HepG2 (cell line): ENCODE results near the gene TBCD. TPM values are rescaled to one million over a fixed set of nuclear protein-coding genes. Genes with fewer than 3 reads are reported as not detected.

Experiments
- ATAC-seq: fragments of 200-7000 bp; cut with Tn5 transposase; 3 replicates; pipeline ENCODE4 v1.9.1; 2020; ENCODE audit warnings: mild to moderate bottlenecking, moderate library complexity
- BruUV-seq: library from RNA; stranded (reverse); fragments of 400-500 nt; replicated peaks from 2 replicates; lab custom pipeline; 2021; lab: Mats Ljungman, UMichigan
- CTCF ChIA-PET: fragments of 300-600 bp; formaldehyde crosslinking; extraction: SDS; loops from one replicate; lab custom pipeline; 2021; ENCODE audit warnings: low total read pairs, inconsistent platforms, low intra/inter-chr PET ratio; lab: Yijun Ruan, JAX
- POLR2A ChIA-PET: fragments of 350-600 bp; sonication (Branson Sonifier 250); formaldehyde crosslinking; loops from one replicate; lab custom pipeline; 2020; ENCODE audit warnings: antibody characterized with exemption, inconsistent platforms; lab: Yijun Ruan, JAX
- DNase-seq: peaks from one replicate; pipeline ENCODE4 v3.0.0-alpha.2; 2015; ENCODE audit warnings: low spot score
- FAIRE-seq: peaks from 3 replicates; lab custom pipeline; 2011; peaks lifted over from hg19 to GRCh38; lab: Jason Lieb, UNC
- H2AFZ ChIP-seq: one replicate; pipeline ENCODE4 v1.6.1; 2011; ENCODE audit warnings: low read length, inconsistent platforms
- H3K27ac ChIP-seq: fragments of 300-600 bp; 3 replicates; pipeline ENCODE4 v1.8.0; 2011; ENCODE audit warnings: mixed run types, mild to moderate bottlenecking, mixed read lengths, low read length, inconsistent platforms; ENCODE audit not compliant: insufficient read depth; ENCODE audit errors: extremely low read length
- H3K27me3 ChIP-seq, 2 experiments: fragments of 200-600 bp in 1 of 2; 2 replicates in 1 of 2; 3 replicates in 1 of 2; pipeline versions ENCODE4 v1.6.0 to v1.8.0; 2011; ENCODE audit warnings: low read length in 2 of 2, mild to moderate bottlenecking in 2 of 2, moderate library complexity in 2 of 2, inconsistent platforms in 1 of 2; ENCODE audit not compliant: insufficient read depth in 2 of 2, control insufficient read depth in 1 of 2
- H3K36me3 ChIP-seq, 2 experiments: fragments of 200-600 bp in 1 of 2; replicated peaks in 1 of 2; 2 replicates in 1 of 2; 3 replicates in 1 of 2; pipeline versions ENCODE4 v1.5.1 to v1.8.0; 2011; ENCODE audit warnings: low read length in 2 of 2, inconsistent platforms in 1 of 2; ENCODE audit not compliant: insufficient read depth in 2 of 2, control insufficient read depth in 1 of 2
- H3K4me1 ChIP-seq: 2 replicates; pipeline ENCODE4 v1.5.1; 2012; ENCODE audit warnings: low read length, inconsistent platforms; ENCODE audit not compliant: insufficient read depth
- H3K4me2 ChIP-seq: 2 replicates; pipeline ENCODE4 v1.6.0; 2011; ENCODE audit warnings: low read depth, low read length, inconsistent platforms
- H3K4me3 ChIP-seq, 3 experiments: fragments of 200-600 bp in 1 of 3; sonication (generic), shearing (Covaris generic) in 1 of 3; replicated peaks in 1 of 3; 2 replicates each; pipeline ENCODE4 v1.5.1; 2011 to 2016; ENCODE audit warnings: low read length in 3 of 3, inconsistent platforms in 2 of 3, low read depth in 2 of 3, mild to moderate bottlenecking in 2 of 3, control low read depth in 1 of 3, mixed read lengths in 1 of 3; ENCODE audit not compliant: insufficient read depth in 1 of 3
- H3K79me2 ChIP-seq: one replicate; pipeline ENCODE4 v1.6.1; 2011; ENCODE audit warnings: low read length, inconsistent platforms; ENCODE audit not compliant: insufficient read depth
- H3K9ac ChIP-seq: 2 replicates; pipeline ENCODE4 v1.6.0; 2011; ENCODE audit warnings: mild to moderate bottlenecking, low read depth, low read length, inconsistent platforms; ENCODE audit not compliant: insufficient read depth
- H3K9me3 ChIP-seq: 2 replicates; pipeline ENCODE4 v1.5.1; 2012; ENCODE audit warnings: mild to moderate bottlenecking, low read length
- H4K20me1 ChIP-seq: 2 replicates; pipeline ENCODE4 v1.6.0; 2011; ENCODE audit warnings: inconsistent platforms, mild to moderate bottlenecking, low read length, moderate library complexity; ENCODE audit not compliant: insufficient read depth
- CREM ChIP-seq, 2 experiments: sonication (generic) in 1 of 2; formaldehyde crosslinking in 1 of 2; IDR thresholded peaks; 2 replicates each; pipeline versions ENCODE4 v1.4.0 to v1.6.1; 2016 to 2020; ENCODE audit warnings: antibody characterized with exemption in 1 of 2, mild to moderate bottlenecking in 1 of 2, missing genetic modification reagents in 1 of 2
- ELF4 ChIP-seq: sonication (generic); formaldehyde crosslinking; IDR thresholded peaks from 2 replicates; pipeline ENCODE4 v1.5.0; 2020; ENCODE audit warnings: missing genetic modification reagents, mild to moderate bottlenecking, moderate library complexity, borderline replicate concordance
- ETV5 ChIP-seq: IDR thresholded peaks from 2 replicates; pipeline ENCODE4 v1.6.1; 2018; ENCODE audit warnings: missing biosample characterization, missing genetic modification reagents, inconsistent platforms, borderline replicate concordance
- MAZ ChIP-seq, 2 experiments: sonication (generic) in 1 of 2; formaldehyde crosslinking in 1 of 2; IDR thresholded peaks; 2 replicates each; pipeline versions ENCODE4 v1.5.0 to v1.6.1; 2012 to 2020; ENCODE audit warnings: low read depth in 2 of 2, mild to moderate bottlenecking in 2 of 2, borderline replicate concordance in 1 of 2, improper control_type of control experiment in 1 of 2, low read length in 1 of 2, missing genetic modification reagents in 1 of 2, moderate library complexity in 1 of 2
- MIER2 ChIP-seq: IDR thresholded peaks from 2 replicates; pipeline ENCODE4 v1.6.1; 2016; ENCODE audit warnings: missing biosample characterization, missing genetic modification reagents
- NRL ChIP-seq: sonication (generic); formaldehyde crosslinking; IDR thresholded peaks from 2 replicates; pipeline ENCODE4 v1.5.0; 2020; ENCODE audit warnings: missing genetic modification reagents, mild to moderate bottlenecking, moderate library complexity, borderline replicate concordance
- RARA ChIP-seq: IDR thresholded peaks from 2 replicates; pipeline ENCODE4 v1.6.1; 2016; ENCODE audit warnings: missing genetic modification reagents, missing compliant biosample characterization
- TBX2 ChIP-seq: sonication (generic); formaldehyde crosslinking; IDR thresholded peaks from 2 replicates; pipeline ENCODE4 v1.5.0; 2020; ENCODE audit warnings: missing genetic modification reagents, mild to moderate bottlenecking, borderline replicate concordance
- ZNF296 ChIP-seq: sonication (generic); formaldehyde crosslinking; conservative IDR thresholded peaks from 2 replicates; pipeline ENCODE4 v1.5.0; 2020; ENCODE audit warnings: mild to moderate bottlenecking, missing genetic modification reagents
- WGBS: methylation state at CpG from one replicate; pipeline ENCODE4 v1.1.6; 2017; ENCODE audit warnings: low lambda C conversion rate; 5-methylcytosine and 5-hydroxymethylcytosine counted together
- in situ Hi-C: cut with HindIII; loops from 2 replicates; pipeline ENCODE4 v1.10.0; 2017; ENCODE audit warnings: low pct_unique_long_range_greater_than_20kb; ENCODE audit not compliant: extremely low pct_ligation_motif_present
- intact Hi-C: fragments of 100-400 bp; cut with micrococcal nuclease; formaldehyde crosslinking; loops from one replicate; pipeline ENCODE4 v1.10.0; 2022; ENCODE audit not compliant: unreplicated experiment
- polyA plus RNA-seq, 8 experiments: library from polyadenylated mRNA; depleted of rRNA in 3 of 8; stranded (reverse) in 7 of 8; unstranded in 1 of 8; fragments of >200 nt; fragmentation: Illumina TruSeq in 4 of 8; extraction: Trizol in 4 of 8; gene quantifications; 2 replicates each; pipeline versions ENCODE4 v1.2.1 to v1.2.3, GENCODE V29; 2011 to 2016; ENCODE audit warnings: low read depth in 4 of 8, missing spikeins in 1 of 8, mixed read lengths in 1 of 8; ENCODE audit not compliant: insufficient read depth in 1 of 8
- total RNA-seq, 5 experiments: library from RNA; depleted of rRNA; stranded (reverse); fragments of >200 nt; fragmentation: Illumina TruSeq; extraction: Trizol; gene quantifications; 2 replicates each; pipeline ENCODE4 v1.2.3, GENCODE V29; 2016; ENCODE audit warnings: low read depth in 1 of 5
- TF ChIP-seq, protein P1 (sequence below): sonication (generic); formaldehyde crosslinking; IDR thresholded peaks from 2 replicates; pipeline ENCODE4 v1.5.0; 2020; ENCODE audit warnings: missing genetic modification reagents

Gene TBCD
- total and polyA plus RNA-seq, 2 of the 13 experiments (the other 11 are each of a cell fraction or from before 2014, with no cell fraction given) = 33.9 to 54.8 TPM

DNA sequence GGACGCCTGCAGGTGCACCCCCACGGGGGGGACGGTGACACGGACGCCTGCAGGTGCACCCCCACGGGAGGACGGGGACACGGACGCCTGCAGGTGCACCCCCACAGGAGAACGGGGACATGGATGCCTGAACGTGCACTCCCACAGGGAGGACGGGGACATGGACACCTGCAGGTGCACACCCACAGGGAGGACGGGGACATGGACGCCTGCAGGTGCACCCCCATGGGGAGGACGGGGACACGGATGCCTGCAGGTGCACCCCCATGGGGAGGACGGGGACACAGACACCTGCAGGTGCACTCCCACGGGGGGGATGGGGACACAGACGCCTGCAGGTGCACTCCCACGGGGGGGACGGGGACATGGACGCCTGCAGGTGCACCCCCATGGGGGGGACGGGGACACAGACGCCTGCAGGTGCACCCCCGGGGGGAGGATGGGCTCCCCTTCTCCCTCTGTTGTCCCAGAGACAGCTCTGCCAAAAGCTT is 213.0 kb downstream of the TBCD start:
- ATAC-seq (no peak), FAIRE-seq (no peak), DNase-seq (no peak)
- H3K27me3 ChIP-seq = no peaks in the 10 kb centered on the region
- no peak overlapping the region for H3K4me3 ChIP-seq
- no peaks in the 10 kb centered on the region for H3K4me1 ChIP-seq
- H3K9me3 ChIP-seq = no peaks in the 10 kb centered on the region
- ChIA-PET POLR2A (no interaction called here), CTCF (no interaction called here)
- WGBS = 92% methylated on average over 25 of the region's 25 CpGs
- H3K4me2 ChIP-seq = no peak overlapping the region
- peaks cover 0 to 3% of the 10 kb centered on the region in 2 experiments; a peak in 2 of 5 replicates for H3K36me3 ChIP-seq
- H2AFZ ChIP-seq = no peak overlapping the region
- TF ChIP-seq ETV5 = no peak
- TF ChIP-seq RARA = no peak
- no peak for TF ChIP-seq TBX2 (CRISPR knock-in tag)
- TF ChIP-seq ZNF296 (CRISPR knock-in tag) = no peak
- no peaks in the 10 kb centered on the region for H3K79me2 ChIP-seq
- BruUV-seq = no TSS peak
- intact Hi-C loops (no loop called here), in situ Hi-C loops (no loop called here)
- no peak overlapping the region for H3K9ac ChIP-seq
- no peak overlapping the region for H3K27ac ChIP-seq
- no peaks in the 10 kb centered on the region for H4K20me1 ChIP-seq

DNA sequence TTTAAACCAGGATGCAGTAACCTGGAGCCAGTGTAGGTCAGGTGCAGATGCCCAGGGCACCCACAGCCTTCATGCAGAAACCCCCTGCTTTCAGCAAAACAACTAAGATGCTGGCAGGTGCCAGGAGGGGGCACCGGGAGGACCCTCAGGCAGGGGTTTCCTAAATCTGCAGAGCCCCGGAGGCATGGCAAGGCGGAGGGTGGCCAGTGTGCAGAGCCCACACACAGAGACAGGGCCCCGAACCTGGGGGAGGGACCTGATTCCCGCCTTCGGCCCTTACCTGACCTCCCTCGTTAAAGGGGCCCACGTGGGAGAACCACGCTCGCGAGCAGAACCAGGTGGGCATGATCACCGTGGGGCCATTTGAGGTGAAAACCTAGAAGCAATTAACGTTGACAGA is 213.5 kb downstream of the TBCD start:
- Histone ChIP-seq H2AFZ (no peak overlapping the region), H3K27me3 (no peaks in the 10 kb centered on the region), H3K9me3 (no peaks in the 10 kb centered on the region), H4K20me1 (no peaks in the 10 kb centered on the region), H3K4me2 (no peak overlapping the region), H3K4me3 (no peak overlapping the region), H3K4me1 (no peaks in the 10 kb centered on the region), H3K27ac (no peak overlapping the region), H3K79me2 (no peaks in the 10 kb centered on the region), H3K36me3 (peaks cover 0 to 3% of the 10 kb centered on the region in 2 experiments; a peak in 2 of 5 replicates), H3K9ac (no peak overlapping the region)
- POLR2A ChIA-PET = no interaction called here
- intact Hi-C loops = no loop called here
- FAIRE-seq (no peak), DNase-seq (no peak), ATAC-seq (no peak)
- in situ Hi-C loops = no loop called here
- no TSS peak for BruUV-seq
- WGBS = 96% methylated on average over 13 of the region's 13 CpGs
- CTCF ChIA-PET = no interaction called here
- no peak for TF ChIP-seq ELF4 (CRISPR knock-in tag)
- TF ChIP-seq CREM (IDR thresholded peaks at IDR 0.05) = no peak
- no peak for TF ChIP-seq CREM (CRISPR knock-in tag; IDR thresholded peaks at IDR 0.05)
- TF ChIP-seq NRL (CRISPR knock-in tag) = 0 out of 2 replicates have a peak, but pooled peaks have one; percentile 19
- TF ChIP-seq MAZ (IDR thresholded peaks at IDR 0.05; ENCODE audit: borderline replicate concordance, low read depth, low read length) = no peak
- no peak for TF ChIP-seq MAZ (CRISPR knock-in tag; IDR thresholded peaks at IDR 0.05; ENCODE audit: low read depth)
- TF ChIP-seq MIER2 = no peak
- TF ChIP-seq, protein P1, sequence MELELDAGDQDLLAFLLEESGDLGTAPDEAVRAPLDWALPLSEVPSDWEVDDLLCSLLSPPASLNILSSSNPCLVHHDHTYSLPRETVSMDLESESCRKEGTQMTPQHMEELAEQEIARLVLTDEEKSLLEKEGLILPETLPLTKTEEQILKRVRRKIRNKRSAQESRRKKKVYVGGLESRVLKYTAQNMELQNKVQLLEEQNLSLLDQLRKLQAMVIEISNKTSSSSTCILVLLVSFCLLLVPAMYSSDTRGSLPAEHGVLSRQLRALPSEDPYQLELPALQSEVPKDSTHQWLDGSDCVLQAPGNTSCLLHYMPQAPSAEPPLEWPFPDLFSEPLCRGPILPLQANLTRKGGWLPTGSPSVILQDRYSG (CRISPR knock-in tag) = no peak
